GM18907 (cell line): ENCODE data around the gene DNASE1L2.

ENCODE experiments used
- ATAC-seq: cut with Tn5 transposase; IDR thresholded peaks from one replicate; pipeline ENCODE4 v1.9.1; 2021; ENCODE audit warnings: mild to moderate bottlenecking, moderate library complexity; ENCODE audit not compliant: unreplicated experiment

The DNASE1L2 gene

DNA sequence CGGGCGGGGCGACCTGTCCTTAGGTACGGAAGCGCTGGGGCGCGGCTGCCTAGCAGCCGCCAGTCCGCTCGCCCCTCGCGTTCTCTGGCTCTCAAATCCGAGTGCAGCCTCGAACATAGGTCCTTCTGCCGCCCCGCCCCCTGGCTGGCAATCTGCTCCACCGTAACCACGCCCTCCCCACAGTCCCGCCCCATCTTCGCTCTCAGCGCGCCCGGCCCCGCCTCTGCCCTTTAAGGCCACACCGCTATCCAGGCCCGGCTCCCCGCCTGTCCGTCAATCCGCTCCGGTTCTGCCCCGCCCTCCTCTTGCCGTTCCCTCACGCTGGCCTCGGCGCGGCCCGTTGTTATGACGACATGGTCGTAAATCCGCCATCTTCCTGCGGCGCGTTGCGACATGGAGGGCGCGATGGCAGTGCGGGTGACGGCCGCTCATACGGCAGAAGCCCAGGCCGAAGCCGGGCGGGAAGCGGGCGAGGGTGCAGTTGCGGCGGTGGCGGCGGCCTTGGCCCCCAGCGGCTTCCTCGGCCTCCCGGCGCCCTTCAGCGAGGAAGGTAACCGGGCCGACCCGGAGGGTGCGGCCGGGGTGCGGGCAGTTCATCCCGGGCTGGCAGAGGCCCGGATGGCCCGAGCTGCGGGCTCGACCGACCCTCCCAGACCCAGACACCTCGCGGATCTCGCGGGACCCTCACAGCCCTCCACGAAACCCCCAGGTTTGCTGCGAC, 12.9 kb upstream of the DNASE1L2 start, which contains the start of gene E4F1:
E4F1 (plus strand) TSS at position 371 of the 721 bp plus-strand sequence; CDS start at position 394, 23 bp downstream.
- peak; percentile 90 for ATAC-seq

DNA sequence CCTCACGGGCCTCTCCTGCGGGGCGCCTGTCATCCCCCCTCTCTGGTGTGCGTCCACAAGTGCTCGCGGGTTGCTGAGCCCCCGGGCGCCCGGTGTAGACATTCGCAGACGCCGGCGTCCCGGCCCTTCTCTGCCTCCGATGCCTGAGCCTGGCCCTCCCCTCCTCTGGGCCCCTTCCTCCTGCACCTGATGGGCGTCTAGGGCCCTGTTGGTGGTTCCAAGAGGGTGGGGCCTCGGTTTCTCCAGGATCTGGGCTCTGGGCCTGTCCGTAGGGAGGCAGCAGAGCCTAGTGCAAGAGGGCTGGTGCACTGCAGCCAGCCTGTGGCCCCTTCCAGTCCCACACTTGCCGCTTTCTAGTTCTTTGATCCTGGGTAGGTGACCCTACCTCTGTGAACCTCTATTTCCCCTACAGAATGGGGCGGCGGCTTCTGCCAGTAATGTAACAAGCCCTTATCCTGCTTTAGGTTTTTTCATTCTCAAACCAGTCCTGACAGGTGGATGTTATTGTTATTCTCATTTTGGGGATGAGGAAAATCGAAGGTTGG, 12.2 kb upstream of the DNASE1L2 start:
- peak; percentile 35 for ATAC-seq

DNA sequence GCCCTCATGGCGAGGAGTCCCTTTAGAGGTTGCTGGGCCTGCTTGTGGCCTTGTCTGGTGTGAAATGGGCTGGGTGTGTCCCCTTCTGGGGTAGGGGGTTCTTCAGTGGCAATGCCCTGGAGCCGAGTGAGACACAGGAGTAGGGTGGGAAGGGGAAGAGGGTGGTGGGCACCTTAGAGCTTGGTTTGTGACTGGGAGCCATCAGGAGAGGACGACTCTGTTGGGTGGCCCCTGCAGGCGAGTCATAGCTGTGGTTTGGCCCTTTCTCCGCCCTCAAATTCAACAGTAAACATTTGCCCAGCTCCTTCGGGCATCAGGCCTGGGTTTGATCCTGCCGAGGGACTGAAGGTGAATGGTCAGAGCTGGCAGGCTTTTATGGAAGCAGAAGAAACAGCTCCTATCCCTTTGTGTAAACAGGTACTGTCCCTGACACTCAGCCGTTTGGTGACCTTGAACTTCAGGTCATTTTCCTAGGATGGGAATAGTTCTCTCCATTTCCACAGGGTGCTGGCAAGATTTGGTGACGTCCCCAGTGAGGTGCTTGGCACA, 9.9 kb upstream of the DNASE1L2 start:
- ATAC-seq, result no peak

DNA sequence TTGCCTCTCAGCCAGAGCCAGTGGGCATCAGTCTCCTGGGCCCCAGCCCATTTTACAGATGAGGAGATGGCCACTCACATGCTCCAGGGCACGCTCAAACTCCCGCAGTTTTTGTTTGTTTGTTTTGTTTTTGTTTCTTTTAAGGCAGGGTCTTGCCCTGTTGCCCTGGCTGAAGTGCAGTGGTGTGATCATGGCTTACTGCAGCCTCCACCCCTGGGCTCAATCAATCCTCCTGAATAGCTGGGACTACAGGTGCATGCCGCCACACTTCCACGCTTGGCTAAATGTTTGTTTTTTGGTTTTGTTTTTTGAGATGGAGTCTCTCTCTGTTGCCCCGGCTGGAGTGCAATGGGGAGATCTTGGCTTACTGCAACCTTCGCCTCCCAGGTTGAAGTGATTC, 9.3 kb upstream of the DNASE1L2 start:
- ATAC-seq, result no peak

DNA sequence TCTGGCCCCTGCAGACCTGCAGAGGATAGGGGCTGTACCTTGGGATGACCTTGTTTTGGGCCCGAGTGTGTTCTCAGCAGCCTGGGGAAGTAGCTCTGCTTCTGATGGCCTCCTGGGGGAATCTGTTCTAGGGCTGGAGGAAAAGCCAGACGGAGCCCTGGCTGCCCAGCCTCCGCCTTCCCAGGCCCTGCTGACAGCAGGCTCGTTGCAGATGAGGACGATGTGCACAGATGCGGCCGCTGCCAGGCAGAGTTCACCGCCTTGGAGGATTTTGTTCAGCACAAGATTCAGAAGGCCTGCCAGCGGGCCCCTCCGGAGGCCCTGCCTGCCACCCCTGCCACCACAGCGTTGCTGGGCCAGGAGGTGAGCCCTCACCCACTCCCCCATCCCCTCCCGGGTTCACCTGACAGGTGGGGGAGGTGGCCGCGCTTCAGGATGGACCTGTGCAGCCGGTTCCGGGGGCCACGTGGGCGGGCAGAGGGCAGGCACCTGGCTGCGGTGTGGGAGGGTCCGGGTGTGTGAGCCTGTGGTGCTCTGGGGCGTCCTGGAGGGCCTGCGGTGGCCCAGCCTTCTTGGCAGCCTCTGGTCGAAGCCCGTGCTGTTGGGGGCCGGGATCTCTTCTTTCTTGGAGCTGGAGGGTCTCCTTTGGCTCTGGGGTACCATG, 8.0 kb upstream of the DNASE1L2 start:
- no peak for ATAC-seq

DNA sequence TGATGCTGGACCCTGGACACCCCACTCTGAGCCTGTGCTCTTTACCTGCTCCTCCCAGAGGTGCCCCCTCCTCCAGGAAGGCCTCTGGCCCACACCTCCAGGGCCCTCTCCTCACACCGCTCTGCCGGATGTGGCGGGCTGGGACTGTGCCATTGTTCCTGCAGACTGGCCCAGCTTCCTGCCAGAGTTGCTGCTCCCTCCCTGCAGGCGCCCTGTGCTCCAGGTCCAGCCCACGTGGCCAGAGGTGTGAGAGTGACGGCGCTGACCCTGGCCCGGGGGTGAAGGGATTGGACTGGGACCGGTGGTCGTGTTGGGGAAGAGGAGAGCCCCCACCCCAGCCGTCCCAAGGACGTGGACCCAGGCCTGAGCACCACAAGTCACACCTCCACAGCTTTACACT, 7.2 kb upstream of the DNASE1L2 start:
- no peak for ATAC-seq

DNA sequence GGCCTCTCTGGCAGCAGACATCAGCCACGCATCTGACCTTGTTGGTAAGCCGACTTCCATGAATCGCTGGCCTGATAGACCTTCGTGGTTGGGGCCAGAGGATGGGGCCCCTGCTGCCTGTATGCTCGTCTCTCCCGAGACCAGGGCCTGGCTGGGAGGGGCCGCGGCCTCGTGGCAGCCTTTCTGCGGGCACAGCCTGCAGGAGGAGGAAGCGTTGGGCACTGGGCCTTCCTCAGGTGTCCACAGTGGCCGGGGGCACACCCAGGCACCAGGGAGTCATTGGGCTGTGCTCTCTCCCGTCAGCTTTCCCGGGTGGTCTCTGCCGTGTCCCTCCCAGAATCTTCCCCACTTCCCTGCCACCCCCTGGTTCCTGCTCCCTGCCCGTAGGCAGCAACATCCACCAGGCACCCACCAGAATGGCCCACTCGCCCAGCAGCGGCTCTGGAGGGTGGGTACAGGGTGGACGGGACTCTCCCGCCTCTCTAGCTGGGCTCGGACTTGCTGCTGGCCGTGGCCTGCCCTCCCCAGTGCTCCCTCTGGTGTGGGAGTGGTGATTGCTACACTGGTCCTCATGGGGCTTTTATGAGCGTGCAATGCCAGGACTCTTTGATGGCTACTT, 6.5 kb upstream of the DNASE1L2 start:
- ATAC-seq, result no peak

DNA sequence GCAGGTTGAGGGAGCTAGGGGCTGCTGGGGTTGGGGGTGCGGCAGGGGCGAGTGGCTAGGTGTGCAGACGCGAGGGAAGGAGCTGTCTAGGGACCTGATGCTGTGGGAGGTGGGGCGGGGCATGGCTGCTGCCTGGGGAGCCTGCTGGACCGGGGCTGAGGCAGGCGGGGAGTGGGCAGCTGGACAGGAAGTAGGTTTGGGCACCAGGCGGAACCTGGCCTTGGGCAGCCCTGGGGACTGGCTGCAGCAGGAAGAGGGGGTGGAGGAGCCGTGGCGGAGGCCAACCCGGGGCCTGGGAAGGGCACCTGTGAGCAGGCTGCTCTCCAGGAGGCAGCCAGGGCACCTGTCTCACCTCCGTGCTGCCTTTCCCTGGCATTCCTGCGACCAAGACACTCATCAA, 5.9 kb upstream of the DNASE1L2 start:
- no peak for ATAC-seq

DNA sequence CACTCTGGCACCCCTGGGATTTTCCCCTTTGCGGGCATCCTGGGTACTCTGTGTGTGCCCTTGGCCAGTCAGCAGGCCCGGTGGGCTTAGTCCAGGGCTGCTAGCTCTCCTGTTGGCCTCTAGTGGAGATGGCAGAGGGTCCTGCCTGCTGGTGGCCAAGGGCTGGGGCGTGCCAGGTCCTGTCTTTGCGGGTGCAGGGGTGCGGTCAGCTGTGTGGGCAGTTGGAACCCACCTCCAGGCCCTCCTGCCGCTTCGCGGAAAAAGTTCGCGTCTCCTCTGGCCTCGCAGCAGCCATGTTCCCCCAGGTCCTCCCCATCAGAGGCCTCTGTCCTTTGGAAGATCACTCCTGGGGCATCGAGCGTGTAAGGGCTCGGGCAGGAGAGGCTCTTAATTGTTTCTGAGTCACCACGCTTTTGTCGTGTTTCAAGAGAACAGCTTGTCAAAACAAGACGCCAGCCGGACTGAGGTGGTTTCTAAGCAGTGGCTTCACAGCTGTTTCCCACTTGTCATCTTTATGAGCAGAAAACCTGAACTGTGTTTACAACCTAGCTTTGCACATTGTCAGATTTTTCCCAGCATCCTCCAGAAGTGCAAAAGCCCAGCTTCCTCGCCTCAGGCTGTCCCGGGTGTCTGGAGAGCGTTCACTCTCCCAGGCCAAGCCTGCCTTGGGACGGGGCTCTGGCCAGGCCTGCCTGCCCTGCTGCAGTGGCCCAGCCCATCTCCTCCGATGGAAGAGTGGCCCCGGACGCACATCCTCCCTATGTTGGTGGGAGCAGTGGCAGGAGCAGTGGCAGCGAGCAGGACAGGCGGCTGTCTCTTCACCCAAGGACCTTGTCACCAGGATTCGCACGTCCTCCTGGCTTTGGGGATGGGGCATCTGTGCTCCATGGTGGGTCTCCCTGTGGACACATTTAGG, 5.0 kb upstream of the DNASE1L2 start:
- ATAC-seq, result no peak

DNA sequence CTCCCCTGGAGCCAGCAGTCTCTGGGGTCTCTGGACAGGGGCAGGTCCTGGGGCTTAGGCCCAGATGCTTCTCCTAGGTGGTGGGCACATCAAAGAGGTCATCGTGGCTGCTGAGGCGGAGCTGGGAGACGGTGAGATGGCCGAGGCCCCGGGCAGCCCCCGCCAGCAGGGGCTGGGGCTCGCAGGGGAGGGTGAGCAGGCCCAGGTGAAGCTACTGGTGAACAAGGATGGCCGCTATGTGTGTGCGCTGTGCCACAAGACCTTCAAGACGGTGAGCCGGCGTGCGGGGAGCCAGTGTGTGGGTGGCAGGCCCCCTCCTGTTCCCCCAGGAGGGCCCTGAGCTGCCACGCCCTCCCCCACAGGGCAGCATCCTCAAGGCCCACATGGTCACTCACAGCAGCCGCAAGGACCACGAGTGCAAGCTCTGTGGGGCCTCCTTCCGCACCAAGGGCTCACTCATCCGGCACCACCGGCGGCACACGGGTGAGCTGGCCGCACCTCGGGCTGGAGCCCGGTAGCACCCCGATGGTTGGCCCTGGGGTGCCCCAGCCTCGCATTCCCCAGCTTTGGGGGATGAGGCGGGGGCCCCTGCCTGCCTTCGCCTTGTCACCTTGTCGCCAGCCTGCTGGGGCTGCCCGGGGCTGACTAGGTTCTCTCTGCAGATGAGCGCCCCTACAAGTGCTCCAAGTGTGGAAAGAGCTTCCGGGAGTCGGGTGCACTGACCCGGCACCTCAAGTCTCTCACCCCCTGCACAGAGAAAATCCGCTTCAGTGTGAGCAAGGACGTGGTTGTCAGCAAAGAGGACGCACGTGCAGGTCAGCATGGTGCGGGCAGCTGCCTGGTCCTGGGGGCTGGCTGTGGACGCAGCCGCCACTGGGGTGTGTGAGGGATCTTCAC, 3.9 kb upstream of the DNASE1L2 start:
- ATAC-seq, result no peak

DNA sequence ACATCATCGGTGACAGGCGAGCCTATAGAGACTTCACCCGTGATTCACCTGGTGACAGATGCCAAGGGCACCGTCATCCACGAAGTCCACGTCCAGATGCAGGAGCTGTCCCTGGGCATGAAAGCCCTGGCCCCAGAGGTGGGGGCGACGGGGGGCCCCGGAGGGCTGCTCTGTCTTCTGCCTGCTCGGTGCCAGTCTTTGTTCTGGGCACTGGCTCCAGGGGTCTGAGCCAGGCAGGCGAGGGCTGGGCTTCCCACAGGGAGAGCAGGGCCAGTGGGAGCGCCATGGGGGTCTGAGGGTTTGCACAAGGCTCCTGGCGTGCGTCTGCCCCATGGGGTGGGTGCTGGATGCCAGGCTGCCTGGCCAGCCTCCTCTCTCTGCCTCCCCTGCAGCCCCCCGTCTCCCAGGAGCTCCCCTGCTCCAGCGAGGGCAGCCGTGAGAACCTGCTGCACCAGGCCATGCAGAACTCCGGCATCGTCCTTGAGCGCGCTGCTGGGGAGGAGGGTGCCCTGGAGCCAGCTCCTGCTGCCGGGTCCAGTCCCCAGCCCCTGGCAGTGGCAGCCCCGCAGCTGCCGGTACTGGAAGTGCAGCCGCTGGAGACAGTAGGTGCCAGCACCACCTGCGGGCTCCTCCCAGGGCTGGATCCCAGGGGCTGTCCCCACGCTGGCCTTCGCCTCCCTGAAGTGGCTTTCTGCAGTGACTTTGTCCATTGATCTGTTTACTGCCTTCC, 3.0 kb upstream of the DNASE1L2 start:
- ATAC-seq, result no peak

DNA sequence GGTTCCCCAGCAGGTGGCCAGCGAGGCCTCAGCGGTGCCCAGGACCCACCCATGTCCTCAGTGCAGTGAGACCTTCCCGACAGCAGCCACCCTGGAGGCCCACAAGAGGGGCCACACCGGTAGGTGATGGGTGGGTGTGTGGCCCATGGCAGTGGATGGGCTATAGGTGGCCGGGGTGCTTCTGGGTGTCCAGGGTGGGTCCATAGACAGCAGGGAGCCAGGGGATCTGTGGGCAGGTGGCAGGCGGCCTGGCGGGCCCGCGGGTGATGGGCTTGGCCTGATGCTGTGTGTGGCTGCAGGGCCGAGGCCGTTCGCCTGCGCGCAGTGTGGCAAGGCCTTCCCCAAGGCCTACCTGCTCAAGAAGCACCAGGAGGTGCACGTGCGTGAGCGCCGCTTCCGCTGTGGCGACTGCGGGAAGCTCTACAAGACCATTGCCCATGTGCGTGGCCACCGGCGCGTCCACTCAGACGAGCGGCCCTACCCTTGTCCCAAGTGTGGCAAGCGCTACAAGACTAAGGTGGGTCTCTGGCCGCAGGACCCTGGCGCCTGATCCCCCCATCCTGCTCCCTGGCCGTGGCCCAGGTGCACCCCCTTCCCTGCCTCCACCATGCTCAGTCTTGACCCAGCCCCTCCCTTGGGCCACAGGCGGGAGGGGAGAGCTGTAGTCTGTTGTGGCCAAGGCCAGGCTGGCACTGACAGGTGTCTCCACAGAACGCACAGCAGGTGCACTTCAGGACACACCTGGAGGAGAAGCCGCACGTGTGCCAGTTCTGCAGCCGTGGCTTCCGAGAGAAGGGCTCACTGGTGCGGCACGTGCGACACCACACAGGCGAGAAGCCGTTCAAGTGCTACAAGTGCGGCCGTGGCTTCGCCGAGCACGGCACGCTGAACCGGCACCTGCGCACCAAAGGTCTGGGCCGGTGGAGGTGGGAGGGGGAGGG, 2.1 kb upstream of the DNASE1L2 start:
- no peak for ATAC-seq

DNA sequence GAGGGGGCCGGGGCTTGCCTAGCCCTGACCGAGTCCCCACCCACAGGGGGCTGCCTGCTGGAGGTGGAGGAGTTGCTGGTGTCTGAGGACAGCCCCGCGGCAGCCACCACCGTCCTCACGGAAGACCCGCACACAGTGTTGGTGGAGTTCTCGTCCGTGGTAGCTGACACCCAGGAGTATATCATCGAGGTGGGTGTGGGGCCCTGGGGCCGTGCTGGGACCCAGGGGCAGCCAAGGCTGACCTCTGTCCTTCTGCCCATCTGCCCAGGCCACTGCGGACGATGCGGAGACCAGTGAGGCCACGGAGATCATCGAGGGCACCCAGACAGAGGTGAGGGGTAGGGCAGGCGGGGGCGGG, 1.5 kb upstream of the DNASE1L2 start:
- no peak for ATAC-seq

DNA sequence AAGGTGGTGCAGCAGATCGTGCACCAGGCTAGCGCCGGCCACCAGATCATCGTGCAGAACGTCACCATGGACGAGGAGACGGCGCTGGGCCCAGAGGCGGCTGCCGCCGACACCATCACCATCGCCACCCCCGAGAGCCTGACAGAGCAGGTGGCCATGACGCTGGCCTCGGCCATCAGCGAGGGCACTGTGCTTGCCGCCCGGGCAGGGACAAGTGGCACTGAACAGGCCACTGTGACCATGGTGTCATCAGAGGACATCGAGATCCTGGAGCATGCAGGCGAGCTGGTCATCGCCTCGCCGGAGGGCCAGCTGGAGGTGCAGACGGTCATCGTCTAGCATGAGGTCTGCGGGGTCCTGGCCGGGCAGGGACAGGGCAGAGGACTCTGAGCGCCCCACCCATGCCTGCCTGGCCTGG, 1.0 kb upstream of the DNASE1L2 start:
- no peak for ATAC-seq

DNA sequence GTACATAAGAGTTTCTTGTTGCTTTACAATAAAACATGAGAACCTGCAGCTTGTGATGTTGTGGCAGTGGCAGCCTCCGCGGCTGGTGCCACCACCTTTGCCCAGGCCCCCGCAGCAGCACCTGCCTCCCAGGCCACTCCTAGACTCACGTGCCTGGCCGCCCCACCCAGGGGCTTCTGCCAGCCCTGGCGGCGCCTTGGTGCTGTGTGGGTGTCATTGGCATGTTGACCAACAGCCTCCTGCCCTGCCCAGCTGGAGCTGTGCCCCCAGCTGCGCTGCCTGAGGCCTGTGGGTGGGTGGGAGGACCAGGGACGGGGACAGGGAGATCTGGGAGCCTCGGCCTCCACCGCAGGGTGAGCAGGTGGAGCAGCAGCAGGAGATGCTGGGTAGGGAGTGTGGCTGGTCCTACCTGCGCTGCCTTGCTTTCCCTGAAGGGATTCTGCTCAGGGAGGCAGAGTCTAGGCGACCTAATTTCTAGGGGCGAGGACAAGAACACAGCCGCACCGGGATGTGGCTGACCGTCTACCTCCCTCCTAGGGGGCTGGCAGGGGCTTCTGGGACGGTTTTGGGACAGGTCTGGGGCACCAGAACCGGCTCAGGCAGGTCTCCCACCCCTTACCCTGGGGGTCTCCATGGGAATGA, 428 bp upstream of the DNASE1L2 start:
- no peak for ATAC-seq

DNA sequence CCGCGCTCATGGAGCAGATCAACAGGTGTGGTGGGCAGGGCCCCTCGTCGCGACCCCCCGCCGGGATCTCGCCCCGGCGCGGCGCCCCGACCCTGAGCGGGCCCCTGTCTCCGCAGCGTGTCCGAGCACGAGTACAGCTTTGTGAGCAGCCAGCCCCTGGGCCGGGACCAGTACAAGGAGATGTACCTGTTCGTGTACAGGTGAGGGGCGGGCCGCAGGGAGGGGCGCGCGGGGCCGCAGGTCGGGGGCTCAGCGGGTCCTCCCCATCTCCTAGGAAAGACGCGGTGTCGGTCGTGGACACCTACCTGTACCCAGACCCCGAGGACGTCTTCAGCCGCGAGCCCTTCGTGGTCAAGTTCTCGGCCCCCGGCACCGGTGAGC, 848 bp downstream of the DNASE1L2 start:
- ATAC-seq, result no peak

DNA sequence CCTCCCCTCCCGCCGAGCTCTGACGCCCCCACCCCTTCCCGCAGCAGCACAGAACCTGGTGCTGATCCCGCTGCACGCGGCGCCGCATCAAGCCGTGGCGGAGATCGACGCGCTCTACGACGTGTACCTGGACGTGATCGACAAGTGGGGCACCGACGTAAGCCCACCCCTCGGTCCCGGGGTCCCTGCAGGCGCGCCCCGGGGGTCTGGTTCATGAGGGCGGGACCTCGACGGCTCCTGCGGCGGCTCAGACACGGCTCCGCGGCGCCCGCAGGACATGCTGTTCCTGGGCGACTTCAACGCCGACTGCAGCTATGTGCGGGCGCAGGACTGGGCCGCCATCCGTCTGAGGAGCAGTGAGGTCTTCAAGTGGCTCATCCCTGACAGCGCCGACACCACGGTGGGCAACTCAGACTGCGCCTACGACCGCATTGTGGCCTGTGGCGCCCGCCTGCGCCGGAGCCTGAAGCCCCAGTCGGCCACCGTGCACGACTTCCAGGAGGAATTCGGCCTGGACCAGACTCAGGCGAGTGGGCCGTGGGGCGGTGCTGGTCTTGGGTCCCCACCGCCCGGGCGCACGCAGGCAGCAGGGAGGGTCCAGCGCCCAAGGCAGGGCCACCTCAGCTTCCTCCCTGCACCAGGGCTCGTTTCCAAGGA, 1.4 kb downstream of the DNASE1L2 start:
- no peak for ATAC-seq
